ENCODE data around the gene HEG1. TPM values are rescaled to one million over a fixed set of nuclear protein-coding genes. Genes with fewer than 3 reads are reported as not detected.

The HEG1 gene
- total and polyA plus RNA-seq, 2 donors (not counting 3 experiments of a cell fraction or from before 2014, with no cell fraction given): 50.1 to 106 TPM

DNA sequence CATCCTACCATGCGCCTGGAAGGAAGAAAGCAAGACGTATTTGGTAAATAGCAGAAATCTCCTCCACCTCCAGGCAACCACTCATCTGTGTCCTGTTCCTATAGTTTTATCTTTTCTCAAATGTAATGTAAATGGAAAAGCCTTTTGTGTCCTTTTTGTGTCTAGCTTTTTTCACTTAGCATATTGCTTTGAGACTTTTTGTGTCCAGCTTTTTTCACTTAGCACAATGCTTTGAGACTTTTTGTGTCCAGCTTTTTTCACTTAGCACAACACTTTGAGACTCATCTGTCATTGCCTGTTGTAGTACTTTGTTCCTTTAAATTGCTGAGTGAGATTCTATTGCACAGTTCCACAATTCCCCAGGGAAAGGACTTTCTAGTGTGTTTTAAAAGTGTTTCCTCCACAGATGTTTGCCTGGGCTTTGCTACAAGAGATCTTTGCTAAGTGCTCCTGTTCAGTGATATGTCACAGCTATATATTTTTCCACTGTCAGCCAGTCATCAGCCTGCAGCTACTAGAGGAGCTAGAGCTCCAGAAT lies 93.3 kb downstream of the HEG1 start:
- CTCF ChIA-PET: interaction anchor here (1.8 kb wide), 1 partner anchor 201 kb away, joined by 4 read pairs; no protein-coding TSS in a partner anchor
- H3K36me3 ChIP-seq (ENCODE audit: control insufficient read depth in 2 of 2, extremely low read depth in 1 of 2, insufficient read depth in 2 of 2, low read length in 2 of 2): no peaks in the 10 kb centered on the region
- intact Hi-C loops (cut with micrococcal nuclease): no loop called here
- POLR2A ChIA-PET: no interaction called here
- BruUV-seq (replicated peaks): no TSS peak
- H3K4me3 ChIP-seq (replicated peaks in 1 of 3; ENCODE audit: insufficient read depth in 1 of 3, low read depth in 1 of 3, low read length in 3 of 3): no peak overlapping the region
- no peak overlapping the region for H3K9ac ChIP-seq (replicated peaks; ENCODE audit: extremely low read depth, insufficient read depth, low read length)
- H4K20me1 ChIP-seq (replicated peaks; ENCODE audit: control insufficient read depth, extremely low read depth, insufficient read depth, low read length): no peaks in the 10 kb centered on the region
- H3K27me3 ChIP-seq (ENCODE audit: control insufficient read depth in 2 of 2, insufficient read depth in 2 of 2, low read length in 2 of 2): peaks cover 0 to 2% of the 10 kb centered on the region in 2 experiments
- no peaks in the 10 kb centered on the region for H3K9me3 ChIP-seq (replicated peaks; ENCODE audit: control insufficient read depth, insufficient read depth, low read length)
- peaks cover 3% of the 10 kb centered on the region for H3K4me1 ChIP-seq (ENCODE audit: control insufficient read depth, extremely low read depth, insufficient read depth, low read length)
- FAIRE-seq (no peak), DNase-seq (ENCODE audit: low read depth, low spot score) (no peak)
- H3K9me1 ChIP-seq (replicated peaks; ENCODE audit: control insufficient read depth, extremely low read depth, insufficient read depth, low read length): no peaks in the 10 kb centered on the region
- no peak overlapping the region for H2AFZ ChIP-seq (ENCODE audit: low read depth, low read length)
- H3K4me2 ChIP-seq (ENCODE audit: insufficient read depth, low read length): no peak overlapping the region
- TF ChIP-seq POLR2AphosphoS5 (IDR thresholded peaks at IDR 0.05; ENCODE audit: insufficient read depth, low read depth, low read length): no peak
- TF ChIP-seq CTCF (IDR thresholded peaks at IDR 0.05; ENCODE audit: extremely low read depth in 1 of 2, insufficient read depth in 1 of 2, low read depth in 1 of 2, low read length in 2 of 2): no peak
- no peak for TF ChIP-seq MAX (IDR thresholded peaks at IDR 0.05; ENCODE audit: insufficient read depth, insufficient read length)
- TF ChIP-seq MYC (IDR thresholded peaks at IDR 0.05; ENCODE audit: low read depth, low read length): no peak
- TF ChIP-seq POLR2A (IDR thresholded peaks at IDR 0.05; ENCODE audit: low read depth, low read length): no peak
- no peak for TF ChIP-seq EZH2 (IDR thresholded peaks at IDR 0.05; ENCODE audit: borderline replicate concordance, low read depth, low read length, severe bottlenecking)
- TF ChIP-seq FOS (IDR thresholded peaks at IDR 0.05; ENCODE audit: borderline replicate concordance, insufficient read depth, low read length): no peak
- no peak for TF ChIP-seq JUN (IDR thresholded peaks at IDR 0.05; ENCODE audit: borderline replicate concordance, insufficient read depth, insufficient read length, low read depth)
- TF ChIP-seq GATA2 (IDR thresholded peaks at IDR 0.05; ENCODE audit: insufficient read depth, insufficient read length, low read depth, low read length): no peak
- dilution Hi-C loops (cut with MboI; ENCODE audit: extremely low pct_ligation_motif_present, low sequenced_read_pairs): no loop called here
- no peaks in the 10 kb centered on the region for H3K79me2 ChIP-seq (ENCODE audit: control insufficient read depth, insufficient read depth, low read length)
- H3K27ac ChIP-seq (ENCODE audit: insufficient read depth, low read depth, low read length): no peak overlapping the region
